Tibial artery (tissue), 4 donors: ENCODE data around the gene BIRC3.

ENCODE experiments used
- DNase-seq, 2 donors: peaks; one replicate each; pipeline ENCODE4 v3.0.0-alpha.2; 2019
- H3K27ac ChIP-seq, 2 donors: fragments of 200-600 bp; sonication (generic) in 1 of 2; 1 replicate in 1 of 2; 2 replicates in 1 of 2; pipeline ENCODE4 v1.5.1; 2018 to 2019; ENCODE audit warnings: mild to moderate bottlenecking in 1 of 2
- H3K27me3 ChIP-seq, 2 donors: fragments of 200-600 bp; sonication (generic) in 1 of 2; one replicate each; pipeline versions ENCODE4 v1.5.1 to v1.6.0; 2016 to 2019
- H3K36me3 ChIP-seq, 3 donors: fragments of 200-600 bp; sonication (generic) in 2 of 3; one replicate each; pipeline ENCODE4 v1.5.1; 2016 to 2019; ENCODE audit warnings: mild to moderate bottlenecking in 2 of 3
- H3K4me1 ChIP-seq, 4 donors: fragments of 200-600 bp; sonication (generic) in 2 of 4; 1 replicate in 3 of 4; 2 replicates in 1 of 4; pipeline ENCODE4 v1.5.1; 2016 to 2019
- H3K4me3 ChIP-seq, 2 donors: fragments of 200-600 bp; sonication (generic) in 1 of 2; 1 replicate in 1 of 2; 2 replicates in 1 of 2; pipeline ENCODE4 v1.5.1; 2018 to 2019; ENCODE audit warnings: mild to moderate bottlenecking in 2 of 2
- H3K9me3 ChIP-seq, 3 donors: fragments of 200-600 bp; sonication (generic) in 1 of 3; one replicate each; pipeline ENCODE4 v1.5.1; 2016 to 2019
- intact Hi-C: fragments of 100-400 bp; cut with DNase I; formaldehyde crosslinking; loops from one replicate; pipeline ENCODE4 v1.15.0; 2023; ENCODE audit warnings: low total_unique reads
- TF ChIP-seq, protein P1 (sequence below), 2 experiments: fragments of 200-600 bp in 1 of 2; fragments of 450-650 bp in 1 of 2; IDR thresholded peaks; one replicate each; pipeline ENCODE4 v1.5.1; 2017 to 2019; ENCODE audit warnings: antibody characterized with exemption in 2 of 2, mild to moderate bottlenecking in 1 of 2, moderate library complexity in 1 of 2

The BIRC3 gene

DNA sequence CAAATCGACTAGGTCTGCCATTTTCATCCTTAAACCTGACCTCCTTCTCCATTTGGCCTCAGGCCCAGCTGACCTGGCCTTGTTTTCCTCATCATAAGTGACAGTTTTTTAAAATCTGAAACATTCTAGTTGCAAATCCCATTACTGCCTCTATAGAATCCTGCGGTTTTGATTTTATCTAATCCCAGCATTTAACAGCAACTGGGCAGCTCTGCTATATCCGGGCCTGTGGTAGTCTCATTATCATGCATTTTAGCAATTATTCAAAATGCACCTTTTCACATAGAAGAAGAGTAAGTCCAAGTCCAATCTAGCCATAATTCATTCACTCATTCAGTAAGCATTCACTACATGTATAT, 28.6 kb upstream of the BIRC3 start:
- H3K4me3 ChIP-seq = no peak overlapping the region
- no peaks in the 10 kb centered on the region for H3K27me3 ChIP-seq
- TF ChIP-seq, protein P1, sequence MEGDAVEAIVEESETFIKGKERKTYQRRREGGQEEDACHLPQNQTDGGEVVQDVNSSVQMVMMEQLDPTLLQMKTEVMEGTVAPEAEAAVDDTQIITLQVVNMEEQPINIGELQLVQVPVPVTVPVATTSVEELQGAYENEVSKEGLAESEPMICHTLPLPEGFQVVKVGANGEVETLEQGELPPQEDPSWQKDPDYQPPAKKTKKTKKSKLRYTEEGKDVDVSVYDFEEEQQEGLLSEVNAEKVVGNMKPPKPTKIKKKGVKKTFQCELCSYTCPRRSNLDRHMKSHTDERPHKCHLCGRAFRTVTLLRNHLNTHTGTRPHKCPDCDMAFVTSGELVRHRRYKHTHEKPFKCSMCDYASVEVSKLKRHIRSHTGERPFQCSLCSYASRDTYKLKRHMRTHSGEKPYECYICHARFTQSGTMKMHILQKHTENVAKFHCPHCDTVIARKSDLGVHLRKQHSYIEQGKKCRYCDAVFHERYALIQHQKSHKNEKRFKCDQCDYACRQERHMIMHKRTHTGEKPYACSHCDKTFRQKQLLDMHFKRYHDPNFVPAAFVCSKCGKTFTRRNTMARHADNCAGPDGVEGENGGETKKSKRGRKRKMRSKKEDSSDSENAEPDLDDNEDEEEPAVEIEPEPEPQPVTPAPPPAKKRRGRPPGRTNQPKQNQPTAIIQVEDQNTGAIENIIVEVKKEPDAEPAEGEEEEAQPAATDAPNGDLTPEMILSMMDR (IDR thresholded peaks at IDR 0.05) = no peak
- no peaks in the 10 kb centered on the region for H3K36me3 ChIP-seq
- peaks cover 0 to 28% (median 10%) of the 10 kb centered on the region in 4 donors for H3K4me1 ChIP-seq
- intact Hi-C loops = loop anchor here (5.0 kb wide), 1 partner anchor 209 kb away; no protein-coding TSS in a partner anchor
- H3K27ac ChIP-seq = no peak overlapping the region
- H3K9me3 ChIP-seq = no peaks in the 10 kb centered on the region
- no peak for DNase-seq

DNA sequence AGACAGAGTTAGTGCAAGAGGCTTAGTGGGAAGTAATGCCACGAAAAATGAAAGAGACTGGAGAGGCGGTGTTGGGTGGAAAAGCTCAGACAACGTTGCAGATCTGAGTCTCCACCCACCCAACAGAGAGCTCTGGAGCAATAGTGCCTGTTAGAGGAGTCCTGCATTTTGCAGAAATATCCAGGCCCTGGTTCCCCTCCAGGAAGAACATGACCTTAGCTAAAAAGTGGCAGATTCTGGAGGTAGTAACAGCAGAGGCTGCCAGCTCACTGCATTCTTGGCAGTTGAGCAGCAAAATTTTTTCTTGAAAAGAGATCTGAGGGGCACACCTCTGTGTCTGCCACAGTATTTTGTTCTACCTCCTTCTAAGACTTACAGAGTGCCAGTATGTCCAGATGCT, 27.7 kb upstream of the BIRC3 start:
- H3K9me3 ChIP-seq = no peaks in the 10 kb centered on the region
- no peak for DNase-seq
- H3K4me3 ChIP-seq = no peak overlapping the region
- peak overlapping the region in 1 of 2 donors; percentile 36 for H3K27ac ChIP-seq
- H3K4me1 ChIP-seq = peaks cover 0 to 36% (median 10%) of the 10 kb centered on the region in 4 donors
- no peaks in the 10 kb centered on the region for H3K27me3 ChIP-seq
- TF ChIP-seq, protein P1 (IDR thresholded peaks at IDR 0.05) = no peak
- intact Hi-C loops = loop anchor here (5.0 kb wide), 1 partner anchor 208 kb away; no protein-coding TSS in a partner anchor
- no peaks in the 10 kb centered on the region for H3K36me3 ChIP-seq

DNA sequence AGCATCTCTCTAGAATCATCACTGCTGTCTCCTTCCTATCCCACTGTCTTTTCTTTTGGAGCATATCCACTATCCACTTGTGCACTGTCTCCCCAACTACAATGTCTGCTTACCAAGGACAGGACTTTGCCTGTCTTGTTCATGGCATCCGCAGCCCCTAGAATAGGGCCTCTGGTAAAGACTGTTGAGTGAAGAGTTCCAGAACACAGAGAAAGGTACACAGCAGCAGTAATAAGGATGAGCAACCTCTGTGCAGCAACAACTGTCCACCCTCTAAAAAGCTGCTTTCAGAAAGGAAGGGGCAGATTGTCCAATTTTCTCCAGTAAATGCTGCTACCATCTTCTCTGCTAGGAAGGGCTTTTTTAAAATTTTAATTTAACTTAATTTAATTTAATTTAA, 25.5 kb upstream of the BIRC3 start:
- H3K4me3 ChIP-seq = no peak overlapping the region
- intact Hi-C loops = loop anchor here (5.0 kb wide), 1 partner anchor 45 kb away; no protein-coding TSS in a partner anchor
- H3K9me3 ChIP-seq = no peaks in the 10 kb centered on the region
- H3K27ac ChIP-seq = no peak overlapping the region
- DNase-seq = no peak
- no peaks in the 10 kb centered on the region for H3K27me3 ChIP-seq
- TF ChIP-seq, protein P1 (IDR thresholded peaks at IDR 0.05) = no peak
- H3K4me1 ChIP-seq = peaks cover 0 to 36% (median 10%) of the 10 kb centered on the region in 4 donors
- H3K36me3 ChIP-seq = no peaks in the 10 kb centered on the region

DNA sequence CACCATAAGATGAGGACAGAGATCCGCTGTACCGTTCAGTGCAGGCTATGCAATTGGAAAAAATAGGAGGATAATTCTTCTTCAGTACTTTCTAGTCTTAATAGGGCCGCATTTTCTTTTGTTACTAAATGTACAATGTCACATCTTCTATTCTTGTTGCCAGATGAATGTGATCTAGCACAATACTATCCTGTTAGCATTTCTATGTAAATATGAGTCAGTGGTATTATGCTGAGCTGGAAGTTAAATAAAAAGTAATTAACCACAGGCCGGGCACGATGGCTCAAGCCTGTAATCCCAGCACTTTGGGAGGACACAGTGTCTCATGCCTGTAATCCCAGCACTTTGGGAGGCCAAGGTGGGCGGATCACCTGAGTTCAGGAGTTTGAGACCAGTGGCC, 24.4 kb upstream of the BIRC3 start:
- Histone ChIP-seq H3K9me3 (no peaks in the 10 kb centered on the region), H3K36me3 (no peaks in the 10 kb centered on the region), H3K27me3 (no peaks in the 10 kb centered on the region), H3K4me3 (no peak overlapping the region), H3K4me1 (peaks cover 0 to 33% (median 10%) of the 10 kb centered on the region in 4 donors), H3K27ac (no peak overlapping the region)
- intact Hi-C loops = loop anchor here (5.0 kb wide), 1 partner anchor 44 kb away; no protein-coding TSS in a partner anchor
- no peak for DNase-seq
- TF ChIP-seq, protein P1 (IDR thresholded peaks at IDR 0.05) = no peak

DNA sequence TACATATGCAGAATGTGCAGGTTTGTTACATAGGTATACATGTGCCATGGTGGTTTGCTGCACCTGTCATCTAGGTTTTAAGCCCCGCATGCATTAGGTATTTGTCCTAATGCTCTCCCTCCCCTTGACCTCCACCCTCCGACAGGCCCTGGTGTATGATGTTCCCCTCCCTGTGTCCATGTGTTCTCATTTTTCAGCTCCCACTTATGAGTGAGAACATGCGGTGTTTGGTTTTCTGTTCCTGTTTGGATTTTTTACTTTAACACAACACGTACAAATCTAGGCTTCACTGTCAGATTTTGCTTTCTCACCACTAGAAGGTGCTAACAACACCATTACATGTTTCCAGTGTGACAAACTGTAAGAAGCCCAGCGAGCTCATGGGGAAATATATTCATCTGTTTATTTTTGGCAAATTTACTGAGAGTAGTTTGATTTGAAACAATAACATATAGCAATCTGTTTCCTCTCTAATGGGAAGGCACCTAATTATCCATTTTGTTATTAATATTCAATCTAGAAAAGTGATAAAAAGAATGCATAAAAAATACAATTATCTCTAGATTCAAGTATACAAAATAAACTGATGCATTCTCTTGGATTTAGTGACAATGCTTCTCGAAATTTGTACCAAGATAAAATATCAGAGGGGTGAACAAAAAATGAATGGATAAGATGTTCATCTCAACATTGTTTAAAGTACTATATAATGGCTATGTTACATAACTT, 23.2 kb upstream of the BIRC3 start:
- Histone ChIP-seq H3K36me3 (no peaks in the 10 kb centered on the region), H3K9me3 (no peaks in the 10 kb centered on the region), H3K4me3 (no peak overlapping the region), H3K4me1 (peaks cover 0 to 23% (median 7%) of the 10 kb centered on the region in 4 donors), H3K27ac (no peak overlapping the region), H3K27me3 (no peaks in the 10 kb centered on the region)
- DNase-seq = no peak
- TF ChIP-seq, protein P1 (IDR thresholded peaks at IDR 0.05) = peak; percentile 58 to 61
- intact Hi-C loops = loop anchor here (5.0 kb wide), 1 partner anchor 43 kb away; no protein-coding TSS in a partner anchor
